Measurements from ENCODE around the gene ADCY10. TPM values are rescaled to one million over a fixed set of nuclear protein-coding genes. Genes with fewer than 3 reads are reported as not detected.
"Not testable (repeated sequence)": the region's sequence is repeated elsewhere in the genome, so short reads cannot be mapped to it uniquely, and the experiment has no call there.

ADCY10 gene
- total RNA-seq, 4 donors from 2014 or later, result 0.07 to 1.2 TPM; not detected in 2

GRCh38 chr1:167808690-167809089 lies 105.2 kb downstream of the ADCY10 start:
- no peak overlapping the region for H3K27ac ChIP-seq
- H3K27me3 ChIP-seq, result no peaks in the 10 kb centered on the region
- no peak overlapping the region for H3K4me3 ChIP-seq
- TF ChIP-seq CTCF (IDR thresholded peaks at IDR 0.05 in 4 of 5, conservative IDR thresholded peaks at IDR 0.05 in 1 of 5), result no peak
- TF ChIP-seq POLR2A (IDR thresholded peaks at IDR 0.05), result no peak
- no peaks in the 10 kb centered on the region for H3K9me3 ChIP-seq
- ATAC-seq, result no peak
- no peaks in the 10 kb centered on the region for H3K4me1 ChIP-seq
- intact Hi-C loops (cut with DNase I; ENCODE audit: low total_unique reads) (no loop called here), in situ Hi-C loops (cut with MboI; ENCODE audit: low sequenced_read_pairs in 4 of 4) (loop anchor here in 2 of 4 donors (5.0 to 25.0 kb wide), 3 partner anchors 86 to 279 kb away; partner anchors contain the start of gene MPZL1 (in 1 of the 2))
- DNase-seq, result no peak
- H3K36me3 ChIP-seq, result no peaks in the 10 kb centered on the region

GRCh38 chr1:167808104-167808503 lies 105.8 kb downstream of the ADCY10 start:
- Histone ChIP-seq H3K9me3 (no peaks in the 10 kb centered on the region), H3K27ac (no peak overlapping the region), H3K36me3 (no peaks in the 10 kb centered on the region), H3K4me1 (no peaks in the 10 kb centered on the region), H3K4me3 (no peak overlapping the region), H3K27me3 (no peaks in the 10 kb centered on the region)
- no peak for TF ChIP-seq CTCF (IDR thresholded peaks at IDR 0.05 in 4 of 5, conservative IDR thresholded peaks at IDR 0.05 in 1 of 5)
- TF ChIP-seq POLR2A (IDR thresholded peaks at IDR 0.05), result no peak
- in situ Hi-C loops (cut with MboI; ENCODE audit: low sequenced_read_pairs in 4 of 4) (loop anchor here in 2 of 4 donors (5.0 to 25.0 kb wide), 3 partner anchors 86 to 279 kb away; partner anchors contain the start of gene MPZL1 (in 1 of the 2)), intact Hi-C loops (cut with DNase I; ENCODE audit: low total_unique reads) (no loop called here)
- ATAC-seq (no peak), DNase-seq (no peak)

GRCh38 chr1:167806676-167807075 lies 107.3 kb downstream of the ADCY10 start:
- H3K4me1 ChIP-seq; DNase-seq; H3K27ac ChIP-seq; intact Hi-C loops (cut with DNase I; ENCODE audit: low total_unique reads); ATAC-seq; H3K27me3 ChIP-seq; H3K4me3 ChIP-seq; H3K9me3 ChIP-seq; H3K36me3 ChIP-seq: not testable (repeated sequence)
- in situ Hi-C loops (cut with MboI; ENCODE audit: low sequenced_read_pairs in 4 of 4), result loop anchor here in 2 of 4 donors (5.0 to 25.0 kb wide), 3 partner anchors 84 to 281 kb away; partner anchors contain the start of gene MPZL1 (in 1 of the 2)

DNA sequence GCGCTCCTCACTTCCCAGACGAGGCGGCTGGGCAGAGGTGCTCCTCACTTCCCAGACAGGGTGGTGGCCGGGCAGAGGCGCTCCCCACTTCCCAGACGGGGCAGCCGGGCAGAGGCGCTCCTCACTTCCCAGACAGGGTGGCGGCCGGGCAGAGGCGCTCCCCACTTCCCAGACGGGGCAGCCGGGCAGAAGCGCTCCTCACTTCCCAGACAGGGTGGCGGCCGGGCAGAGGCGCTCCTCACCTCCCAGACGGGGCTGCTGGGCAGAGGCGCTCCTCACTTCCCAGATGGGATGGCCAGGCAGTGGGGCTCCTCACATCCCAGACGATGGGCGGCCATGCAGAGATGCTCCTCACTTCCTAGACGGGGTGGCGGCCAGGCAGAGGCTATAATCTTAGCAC lies 107.7 kb downstream of the ADCY10 start:
- in situ Hi-C loops (cut with MboI; ENCODE audit: low sequenced_read_pairs in 4 of 4), result loop anchor here in 2 of 4 donors (5.0 to 25.0 kb wide), 3 partner anchors 84 to 281 kb away; partner anchors contain the start of gene MPZL1 (in 1 of the 2)
- DNase-seq, result not testable (repeated sequence)

DNA sequence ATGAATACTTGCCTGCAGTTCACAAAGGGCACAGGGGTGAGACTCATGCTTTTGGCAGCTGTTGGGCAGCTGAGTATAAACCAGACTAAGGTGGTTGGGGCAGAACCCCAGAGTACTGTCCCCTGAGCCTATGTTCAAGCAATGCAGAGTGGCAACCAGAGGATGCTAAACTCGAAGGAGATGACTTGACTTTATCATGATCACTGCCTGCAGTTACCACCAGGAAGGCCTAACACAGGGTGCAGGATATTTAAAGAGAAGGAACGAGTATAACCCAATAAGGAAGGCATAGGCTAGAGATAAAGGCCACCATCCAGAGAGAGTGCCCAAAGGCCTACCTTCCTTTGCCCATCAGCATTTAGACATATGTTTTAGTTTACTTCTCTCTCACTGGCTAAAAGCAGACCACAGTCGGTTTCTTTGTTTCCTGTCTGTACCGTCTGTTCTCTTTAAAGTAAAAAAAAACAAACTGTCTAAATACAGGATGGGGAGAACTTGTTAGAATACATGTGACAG lies 108.8 kb downstream of the ADCY10 start:
- H3K9me3 ChIP-seq, result no peaks in the 10 kb centered on the region
- TF ChIP-seq POLR2A (IDR thresholded peaks at IDR 0.05) (no peak), CTCF (IDR thresholded peaks at IDR 0.05 in 4 of 5, conservative IDR thresholded peaks at IDR 0.05 in 1 of 5) (no peak)
- no peaks in the 10 kb centered on the region for H3K27me3 ChIP-seq
- ATAC-seq (no peak), DNase-seq (no peak)
- no peaks in the 10 kb centered on the region for H3K4me1 ChIP-seq
- H3K27ac ChIP-seq, result no peak overlapping the region
- no peak overlapping the region for H3K4me3 ChIP-seq
- no peaks in the 10 kb centered on the region for H3K36me3 ChIP-seq
- in situ Hi-C loops (cut with MboI; ENCODE audit: low sequenced_read_pairs in 4 of 4), result loop anchor here in 2 of 4 donors (5.0 to 25.0 kb wide), 3 partner anchors 83 to 282 kb away; partner anchors contain the start of gene MPZL1 (in 1 of the 2)
- intact Hi-C loops (cut with DNase I; ENCODE audit: low total_unique reads), result no loop called here

More for the DNA sequence above, 107.7 kb downstream of the ADCY10 start:
- H3K36me3 ChIP-seq; H3K4me3 ChIP-seq; intact Hi-C loops (cut with DNase I; ENCODE audit: low total_unique reads); H3K4me1 ChIP-seq; H3K27ac ChIP-seq; H3K27me3 ChIP-seq; ATAC-seq; H3K9me3 ChIP-seq: not testable (repeated sequence)

Measured in gastrocnemius medialis (tissue), 4 donors.